B cell (primary cell): ENCODE measurements around the gene TAS1R1.

Experiments used
- EZH2 ChIP-seq: IDR thresholded peaks from 2 replicates; pipeline ENCODE4 v1.6.1; 2012; ENCODE audit warnings: borderline replicate concordance, low read depth, mild to moderate bottlenecking, moderate library complexity, low read length; ENCODE audit not compliant: insufficient read depth, poor library complexity, severe bottlenecking
- TF ChIP-seq, protein P1 (sequence below): fragments of 200-600 bp; IDR thresholded peaks from one replicate; pipeline ENCODE4 v1.8.0; 2022; ENCODE audit warnings: antibody characterized with exemption, mild to moderate bottlenecking

- no peak for TF ChIP-seq EZH2
- TF ChIP-seq, protein P1, sequence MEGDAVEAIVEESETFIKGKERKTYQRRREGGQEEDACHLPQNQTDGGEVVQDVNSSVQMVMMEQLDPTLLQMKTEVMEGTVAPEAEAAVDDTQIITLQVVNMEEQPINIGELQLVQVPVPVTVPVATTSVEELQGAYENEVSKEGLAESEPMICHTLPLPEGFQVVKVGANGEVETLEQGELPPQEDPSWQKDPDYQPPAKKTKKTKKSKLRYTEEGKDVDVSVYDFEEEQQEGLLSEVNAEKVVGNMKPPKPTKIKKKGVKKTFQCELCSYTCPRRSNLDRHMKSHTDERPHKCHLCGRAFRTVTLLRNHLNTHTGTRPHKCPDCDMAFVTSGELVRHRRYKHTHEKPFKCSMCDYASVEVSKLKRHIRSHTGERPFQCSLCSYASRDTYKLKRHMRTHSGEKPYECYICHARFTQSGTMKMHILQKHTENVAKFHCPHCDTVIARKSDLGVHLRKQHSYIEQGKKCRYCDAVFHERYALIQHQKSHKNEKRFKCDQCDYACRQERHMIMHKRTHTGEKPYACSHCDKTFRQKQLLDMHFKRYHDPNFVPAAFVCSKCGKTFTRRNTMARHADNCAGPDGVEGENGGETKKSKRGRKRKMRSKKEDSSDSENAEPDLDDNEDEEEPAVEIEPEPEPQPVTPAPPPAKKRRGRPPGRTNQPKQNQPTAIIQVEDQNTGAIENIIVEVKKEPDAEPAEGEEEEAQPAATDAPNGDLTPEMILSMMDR, result no peak
These were observed 70.6 kb downstream of the TAS1R1 start for GRCh38 chr1:6625584-6626149.
